GM12874 (cell line): ENCODE measurements around the gene MAST4.

Experiments used
- CTCF ChIP-seq: IDR thresholded peaks from 2 replicates; pipeline ENCODE4 v1.5.1; 2011; ENCODE audit warnings: low read depth, mild to moderate bottlenecking, control low read depth, low read length, moderate library complexity; ENCODE audit not compliant: insufficient read depth

Gene MAST4

GRCh38 chr5:66826263-66826662, 230.1 kb downstream of the MAST4 start:
- no peak for TF ChIP-seq CTCF

GRCh38 chr5:66826696-66827095, 230.5 kb downstream of the MAST4 start:
- TF ChIP-seq CTCF: no peak

GRCh38 chr5:66828046-66828547, 231.9 kb downstream of the MAST4 start:
- TF ChIP-seq CTCF: no peak

- no peak for TF ChIP-seq CTCF
These were observed 232.6 kb downstream of the MAST4 start for GRCh38 chr5:66828548-66829357.

- no peak for TF ChIP-seq CTCF
These were observed 233.1 kb downstream of the MAST4 start for GRCh38 chr5:66829358-66829674.

- no peak for TF ChIP-seq CTCF
These were observed 233.6 kb downstream of the MAST4 start for GRCh38 chr5:66829826-66830225.

GRCh38 chr5:66830636-66831035, 234.4 kb downstream of the MAST4 start:
- no peak for TF ChIP-seq CTCF
